K562 (cell line): ENCODE data around the gene CENPH. TPM values are rescaled to one million over a fixed set of nuclear protein-coding genes. Genes with fewer than 3 reads are reported as not detected.
A peak's percentile ranks its signal among the peaks of the same experiment; 100 is the strongest.

Experiments used
- ELK1 ChIP-seq: sonication (generic); formaldehyde crosslinking; IDR thresholded peaks from 2 replicates; pipeline ENCODE4 v1.8.1; 2022; ENCODE audit warnings: missing genetic modification reagents
- ETV5 ChIP-seq: sonication (generic); formaldehyde crosslinking; IDR thresholded peaks from 2 replicates; pipeline ENCODE4 v1.4.0; 2020; ENCODE audit warnings: low read depth, mild to moderate bottlenecking, missing genetic modification reagents
- ILK ChIP-seq: fragments of 450-650 bp; IDR thresholded peaks from 2 replicates; pipeline ENCODE4 v1.6.1; 2016; ENCODE audit warnings: missing genetic modification characterization, low read depth, mild to moderate bottlenecking, missing compliant biosample characterization, moderate library complexity, borderline replicate concordance
- RFX7 ChIP-seq: fragments of 250-450 bp; sonication (Bioruptor Pico); IDR thresholded peaks from 2 replicates; pipeline ENCODE4 v1.5.1; 2021; ENCODE audit warnings: mild to moderate bottlenecking
- USF2 ChIP-seq: sonication (generic); formaldehyde crosslinking; IDR thresholded peaks from 2 replicates; pipeline ENCODE4 v1.5.0; 2020; ENCODE audit warnings: missing genetic modification reagents
- ZMIZ1 ChIP-seq, 2 experiments: fragments of 150-350 bp in 1 of 2; IDR thresholded peaks; 2 replicates each; pipeline ENCODE4 v1.6.1; 2012 to 2016; ENCODE audit warnings: low read depth in 2 of 2, low read length in 2 of 2, mild to moderate bottlenecking in 1 of 2, moderate library complexity in 1 of 2
- ZNF140 ChIP-seq: fragments of 250-450 bp; sonication (Bioruptor Pico); IDR thresholded peaks from 2 replicates; pipeline ENCODE4 v1.8.0; 2021; ENCODE audit warnings: moderate library complexity, mild to moderate bottlenecking, inconsistent platforms
- polyA plus RNA-seq, 8 experiments: library from polyadenylated mRNA; depleted of rRNA in 4 of 8; stranded (reverse) in 5 of 8; unstranded in 3 of 8; fragments of >200 nt; fragmentation: Nextera tagmentation in 2 of 8; fragmentation: Illumina TruSeq in 1 of 8; extraction: Ambion mirVana in 2 of 8; extraction: Trizol in 1 of 8; gene quantifications; 2 replicates each; pipeline versions ENCODE4 v1.2.1 to v1.2.3, GENCODE V29; 2011 to 2014; ENCODE audit warnings: inconsistent platforms in 1 of 8, missing spikeins in 1 of 8
- total RNA-seq, 7 experiments: library from RNA; depleted of rRNA in 6 of 7; stranded (reverse); fragments of >200 nt in 6 of 7; fragmentation: Illumina TruSeq in 2 of 7; extraction: Trizol in 2 of 7; gene quantifications; 2 replicates each; pipeline versions ENCODE4 v1.2.1 to v1.2.3, GENCODE V29; 2011 to 2021; ENCODE audit warnings: low replicate concordance in 1 of 7
- TF ChIP-seq, protein P1 (sequence below), 2 experiments: fragments of 450-650 bp in 1 of 2; sonication (generic) in 1 of 2; formaldehyde crosslinking in 1 of 2; IDR thresholded peaks; 2 replicates each; pipeline versions ENCODE4 v1.7.1 to v1.9.0; 2016 to 2022; ENCODE audit warnings: inconsistent platforms in 1 of 2, mild to moderate bottlenecking in 1 of 2, missing genetic modification reagents in 1 of 2

Gene CENPH
- total and polyA plus RNA-seq, 9 of the 15 experiments (the other 6 are each of a cell fraction or from before 2014, with no cell fraction given) = 10.5 to 124 (median 74.9) TPM

DNA sequence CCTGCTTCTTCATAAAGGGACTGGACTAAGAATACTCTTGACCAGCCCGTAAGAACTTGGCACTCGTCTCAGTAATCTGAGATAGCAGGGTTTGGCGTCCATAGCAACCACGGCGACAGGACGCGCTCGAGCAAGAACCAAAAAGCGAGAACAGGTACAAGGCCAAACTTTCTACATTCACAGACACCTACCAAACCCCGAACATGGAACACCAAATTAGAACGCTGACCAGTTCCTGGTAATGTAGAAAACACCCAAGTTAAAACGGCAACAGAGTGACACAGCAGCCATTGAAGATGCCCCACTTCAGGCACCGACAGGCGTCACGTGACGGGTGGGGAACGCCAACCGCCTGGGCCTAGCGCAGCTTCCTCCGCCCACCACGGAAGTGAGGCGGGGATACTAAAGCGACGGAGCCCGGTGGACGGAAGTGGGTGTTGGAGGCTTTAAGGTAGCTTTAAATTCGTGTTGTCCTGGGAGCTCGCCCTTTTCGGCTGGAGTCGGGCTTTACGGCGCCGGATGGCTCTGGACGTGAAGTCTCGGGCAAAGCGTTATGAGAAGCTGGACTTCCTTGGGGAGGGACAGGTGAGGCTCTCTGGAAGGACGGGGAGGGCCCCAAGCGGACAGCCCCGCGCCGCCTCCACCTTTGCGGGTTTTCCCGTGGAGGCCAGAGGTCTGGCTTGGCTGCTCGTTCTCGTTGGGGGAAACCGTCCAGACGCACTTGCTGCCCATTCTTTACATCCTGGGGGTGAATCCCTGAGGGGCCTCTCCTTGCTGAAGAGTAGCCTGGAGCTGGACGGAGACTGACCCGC lies 45.3 kb downstream of the CENPH start, which contains the start of gene CDK7 (continued):
- TF ChIP-seq, protein P1, sequence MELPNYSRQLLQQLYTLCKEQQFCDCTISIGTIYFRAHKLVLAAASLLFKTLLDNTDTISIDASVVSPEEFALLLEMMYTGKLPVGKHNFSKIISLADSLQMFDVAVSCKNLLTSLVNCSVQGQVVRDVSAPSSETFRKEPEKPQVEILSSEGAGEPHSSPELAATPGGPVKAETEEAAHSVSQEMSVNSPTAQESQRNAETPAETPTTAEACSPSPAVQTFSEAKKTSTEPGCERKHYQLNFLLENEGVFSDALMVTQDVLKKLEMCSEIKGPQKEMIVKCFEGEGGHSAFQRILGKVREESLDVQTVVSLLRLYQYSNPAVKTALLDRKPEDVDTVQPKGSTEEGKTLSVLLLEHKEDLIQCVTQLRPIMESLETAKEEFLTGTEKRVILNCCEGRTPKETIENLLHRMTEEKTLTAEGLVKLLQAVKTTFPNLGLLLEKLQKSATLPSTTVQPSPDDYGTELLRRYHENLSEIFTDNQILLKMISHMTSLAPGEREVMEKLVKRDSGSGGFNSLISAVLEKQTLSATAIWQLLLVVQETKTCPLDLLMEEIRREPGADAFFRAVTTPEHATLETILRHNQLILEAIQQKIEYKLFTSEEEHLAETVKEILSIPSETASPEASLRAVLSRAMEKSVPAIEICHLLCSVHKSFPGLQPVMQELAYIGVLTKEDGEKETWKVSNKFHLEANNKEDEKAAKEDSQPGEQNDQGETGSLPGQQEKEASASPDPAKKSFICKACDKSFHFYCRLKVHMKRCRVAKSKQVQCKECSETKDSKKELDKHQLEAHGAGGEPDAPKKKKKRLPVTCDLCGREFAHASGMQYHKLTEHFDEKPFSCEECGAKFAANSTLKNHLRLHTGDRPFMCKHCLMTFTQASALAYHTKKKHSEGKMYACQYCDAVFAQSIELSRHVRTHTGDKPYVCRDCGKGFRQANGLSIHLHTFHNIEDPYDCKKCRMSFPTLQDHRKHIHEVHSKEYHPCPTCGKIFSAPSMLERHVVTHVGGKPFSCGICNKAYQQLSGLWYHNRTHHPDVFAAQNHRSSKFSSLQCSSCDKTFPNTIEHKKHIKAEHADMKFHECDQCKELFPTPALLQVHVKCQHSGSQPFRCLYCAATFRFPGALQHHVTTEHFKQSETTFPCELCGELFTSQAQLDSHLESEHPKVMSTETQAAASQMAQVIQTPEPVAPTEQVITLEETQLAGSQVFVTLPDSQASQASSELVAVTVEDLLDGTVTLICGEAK (IDR thresholded peaks at IDR 0.05) = peak; percentile 95
- TF ChIP-seq, protein P1 (CRISPR knock-in tag; IDR thresholded peaks at IDR 0.05) = no peak
- TF ChIP-seq RFX7 = no peak
- peak in 1 of 2 experiments; percentile 18; a peak in 1 of 4 replicates for TF ChIP-seq ZMIZ1 (IDR thresholded peaks at IDR 0.05; ENCODE audit: low read depth in 2 of 2, low read length in 2 of 2)
- TF ChIP-seq ZNF140 (CRISPR knock-in tag) = no peak
- peak; percentile 100 for TF ChIP-seq USF2 (CRISPR knock-in tag)
- no peak for TF ChIP-seq ELK1 (CRISPR knock-in tag)
- TF ChIP-seq ETV5 (CRISPR knock-in tag) = peak; percentile 70; the same call in 1 of the 2 replicates
- TF ChIP-seq ILK (tag) = no peak
